ENCODE measurements around the gene AHSA1. TPM values are rescaled to one million over a fixed set of nuclear protein-coding genes. Genes with fewer than 3 reads are reported as not detected.
"Not testable (repeated sequence)": the region's sequence is repeated elsewhere in the genome, so short reads cannot be mapped to it uniquely, and the experiment has no call there.

The AHSA1 gene
- 100 to 1,000 TPM; 112 to 316 TPM for total RNA-seq

GRCh38 chr14:77457522-77458248, at the start of gene AHSA1, which contains the start of gene VIPAS39:
AHSA1 (plus strand) TSS chr14:77458093; CDS start chr14:77458190, 97 bp downstream.
VIPAS39 (minus strand) TSS chr14:77457601; CDS start chr14:77454102, 3,499 bp downstream.
- TF ChIP-seq CTCF (IDR thresholded peaks at IDR 0.05): no peak
- intact Hi-C loops (cut with DNase I): loop anchor here (2.0 to 10.0 kb wide), 2 partner anchors 95 to 247 kb away; partner anchors contain the start of genes ALKBH1 and SLIRP
- peak; percentile 96 for DNase-seq
- Histone ChIP-seq H3K9me3 (no peaks in the 10 kb centered on the region), H3K4me3 (peak within 1 kb of the TSS; percentile 92), H3K9ac (ENCODE audit: low read depth in 2 of 2, low read length in 2 of 2) (peak within 1 kb of the TSS; percentile 87 to 97), H3K4me1 (peaks cover 6% of the 10 kb centered on the region), H3K27ac (peak within 1 kb of the TSS; percentile 98), H3K27me3 (no peaks in the 10 kb centered on the region), H3K36me3 (peaks cover 7% of the 10 kb centered on the region)

- no peak overlapping the region for H3K27ac ChIP-seq
- H3K9me3 ChIP-seq: no peaks in the 10 kb centered on the region
- no peaks in the 10 kb centered on the region for H3K27me3 ChIP-seq
- no peak for TF ChIP-seq CTCF (IDR thresholded peaks at IDR 0.05)
- no peak for DNase-seq
- H3K36me3 ChIP-seq: no peaks in the 10 kb centered on the region
- no peak overlapping the region for H3K9ac ChIP-seq (ENCODE audit: low read depth in 2 of 2, low read length in 2 of 2)
- H3K4me3 ChIP-seq: no peak overlapping the region
- no peaks in the 10 kb centered on the region for H3K4me1 ChIP-seq
- intact Hi-C loops (cut with DNase I): no loop called here
Observed at GRCh38 chr14:77409131-77409533, 48.8 kb upstream of the AHSA1 start.

GRCh38 chr14:77415403-77416030, 42.4 kb upstream of the AHSA1 start:
- H3K9me3 ChIP-seq; DNase-seq; H3K27ac ChIP-seq; H3K4me3 ChIP-seq; intact Hi-C loops (cut with DNase I); H3K36me3 ChIP-seq; H3K27me3 ChIP-seq; H3K4me1 ChIP-seq; H3K9ac ChIP-seq (ENCODE audit: low read depth in 2 of 2, low read length in 2 of 2): not testable (repeated sequence)

GRCh38 chr14:77416098-77416497, 41.8 kb upstream of the AHSA1 start:
- H3K27me3 ChIP-seq; H3K4me3 ChIP-seq; DNase-seq; H3K27ac ChIP-seq; H3K9ac ChIP-seq (ENCODE audit: low read depth in 2 of 2, low read length in 2 of 2); H3K36me3 ChIP-seq; H3K4me1 ChIP-seq; H3K9me3 ChIP-seq; intact Hi-C loops (cut with DNase I): not testable (repeated sequence)

GRCh38 chr14:77416836-77417235, 41.1 kb upstream of the AHSA1 start:
- no peak overlapping the region for H3K9ac ChIP-seq (ENCODE audit: low read depth in 2 of 2, low read length in 2 of 2)
- H3K36me3 ChIP-seq: no peaks in the 10 kb centered on the region
- intact Hi-C loops (cut with DNase I): no loop called here
- H3K9me3 ChIP-seq: no peaks in the 10 kb centered on the region
- no peak for TF ChIP-seq CTCF (IDR thresholded peaks at IDR 0.05)
- no peaks in the 10 kb centered on the region for H3K4me1 ChIP-seq
- no peak for DNase-seq
- no peak overlapping the region for H3K27ac ChIP-seq
- no peak overlapping the region for H3K4me3 ChIP-seq
- H3K27me3 ChIP-seq: no peaks in the 10 kb centered on the region

GRCh38 chr14:77421201-77421600, 36.7 kb upstream of the AHSA1 start:
- Histone ChIP-seq H3K27me3 (no peaks in the 10 kb centered on the region), H3K4me1 (no peaks in the 10 kb centered on the region), H3K27ac (no peak overlapping the region), H3K9me3 (no peaks in the 10 kb centered on the region), H3K9ac (ENCODE audit: low read depth in 2 of 2, low read length in 2 of 2) (no peak overlapping the region), H3K4me3 (no peak overlapping the region), H3K36me3 (no peaks in the 10 kb centered on the region)
- no peak for TF ChIP-seq CTCF (IDR thresholded peaks at IDR 0.05)
- intact Hi-C loops (cut with DNase I): no loop called here
- no peak for DNase-seq
